Cardiac muscle cell (in vitro differentiated cells and primary cell): Measurements from ENCODE around the gene ZNF667. TPM values are rescaled to one million over a fixed set of nuclear protein-coding genes. Genes with fewer than 3 reads are reported as not detected.

Experiments used
- DNase-seq, 2 donors: peaks; one replicate each; pipeline versions ENCODE4 v3.0.0 to v3.0.0-alpha.2; 2010 to 2017; ENCODE audit warnings: low read depth in 1 of 2, low spot score in 1 of 2
- H3K27ac ChIP-seq: fragments of 200-600 bp; sonication (generic); 2 replicates; pipeline ENCODE4 v1.5.1; 2016
- H3K27me3 ChIP-seq: fragments of 200-600 bp; sonication (generic); 2 replicates; pipeline ENCODE4 v1.6.0; 2016; ENCODE audit warnings: control low read depth
- H3K36me3 ChIP-seq: fragments of 200-600 bp; sonication (generic); 2 replicates; pipeline ENCODE4 v1.5.1; 2016; ENCODE audit warnings: control low read depth
- H3K4me1 ChIP-seq: fragments of 200-600 bp; sonication (generic); 2 replicates; pipeline ENCODE4 v1.8.1; 2017; ENCODE audit warnings: low read depth, mild to moderate bottlenecking, mixed run types
- H3K4me3 ChIP-seq: fragments of 200-600 bp; sonication (generic); 2 replicates; pipeline ENCODE4 v1.5.1; 2016; ENCODE audit warnings: mild to moderate bottlenecking
- H3K9me3 ChIP-seq: fragments of 200-600 bp; sonication (generic); 2 replicates; pipeline ENCODE4 v1.5.1; 2017; ENCODE audit warnings: low read depth, mild to moderate bottlenecking, control low read depth
- CTCF ChIP-seq: IDR thresholded peaks from 2 replicates; pipeline ENCODE4 v1.5.1; 2012; ENCODE audit warnings: low read depth, mild to moderate bottlenecking, low read length
- polyA plus RNA-seq: library from polyadenylated mRNA; unstranded; fragments of >200 nt; fragmentation: Nextera tagmentation; extraction: Ambion mirVana; gene quantifications from 2 replicates; pipeline ENCODE4 v1.2.1, GENCODE V29; 2016
- total RNA-seq: library from RNA; depleted of rRNA; stranded (reverse); fragments of >200 nt; gene quantifications from 2 replicates; pipeline ENCODE4 v1.2.3, GENCODE V29; 2016

The ZNF667 gene
- total and polyA plus RNA-seq, 2 experiments from 2014 or later: 6.5 to 9.3 TPM

GRCh38 chr19:56423985-56424353, 53.2 kb downstream of the ZNF667 start:
- Histone ChIP-seq H3K9me3 (peaks cover 22% of the 10 kb centered on the region), H3K27me3 (no peaks in the 10 kb centered on the region), H3K27ac (no peak overlapping the region), H3K4me1 (no peaks in the 10 kb centered on the region), H3K4me3 (no peak overlapping the region), H3K36me3 (peaks cover 6% of the 10 kb centered on the region)
- no peak for TF ChIP-seq CTCF
- no peak for DNase-seq

GRCh38 chr19:56423276-56423984, 53.7 kb downstream of the ZNF667 start:
- Histone ChIP-seq H3K27me3 (no peaks in the 10 kb centered on the region), H3K9me3 (peaks cover 20% of the 10 kb centered on the region), H3K36me3 (peaks cover 6% of the 10 kb centered on the region), H3K27ac (no peak overlapping the region), H3K4me3 (no peak overlapping the region), H3K4me1 (no peaks in the 10 kb centered on the region)
- no peak for DNase-seq
- no peak for TF ChIP-seq CTCF

GRCh38 chr19:56405062-56405461, 72.1 kb downstream of the ZNF667 start:
- no peak for TF ChIP-seq CTCF
- no peak overlapping the region for H3K27ac ChIP-seq
- H3K4me1 ChIP-seq: peaks cover 3% of the 10 kb centered on the region
- H3K9me3 ChIP-seq: no peaks in the 10 kb centered on the region
- H3K4me3 ChIP-seq: peak overlapping the region; percentile 72
- peaks cover 18% of the 10 kb centered on the region for H3K36me3 ChIP-seq
- no peaks in the 10 kb centered on the region for H3K27me3 ChIP-seq
- DNase-seq: no peak

GRCh38 chr19:56404705-56405056, 72.5 kb downstream of the ZNF667 start:
- Histone ChIP-seq H3K36me3 (peaks cover 15% of the 10 kb centered on the region), H3K27me3 (no peaks in the 10 kb centered on the region), H3K9me3 (no peaks in the 10 kb centered on the region), H3K4me3 (peak overlapping the region; percentile 72), H3K4me1 (peaks cover 3% of the 10 kb centered on the region), H3K27ac (no peak overlapping the region)
- TF ChIP-seq CTCF: no peak
- DNase-seq: no peak

- Histone ChIP-seq H3K36me3 (peaks cover 9% of the 10 kb centered on the region), H3K27me3 (no peaks in the 10 kb centered on the region), H3K4me1 (peaks cover 3% of the 10 kb centered on the region), H3K27ac (peak within 1 kb of the TSS; percentile 94), H3K4me3 (peak within 1 kb of the TSS; percentile 72), H3K9me3 (no peaks in the 10 kb centered on the region)
- no peak for TF ChIP-seq CTCF
- DNase-seq: peak; percentile 94 to 99
Measured at GRCh38 chr19:56403764-56404704, 73.1 kb downstream of the ZNF667 start, which contains the start of gene ZNF583. Gene ZNF583 (plus strand): TSS chr19:56404332. CDS start chr19:56407115, 2,783 bp downstream.
